Fibroblast of villous mesenchyme (primary cell): ENCODE data around the gene PXDN. TPM values are rescaled to one million over a fixed set of nuclear protein-coding genes. Genes with fewer than 3 reads are reported as not detected.
A peak's percentile ranks its signal among the peaks of the same experiment; 100 is the strongest.

Source experiments
- DNase-seq: peaks from one replicate; pipeline ENCODE4 v3.0.0-alpha.2; 2010; ENCODE audit warnings: low read depth
- H3K4me3 ChIP-seq: 2 replicates; pipeline ENCODE4 v1.5.1; 2011; ENCODE audit warnings: low read depth, mild to moderate bottlenecking, low read length
- CTCF ChIP-seq: IDR thresholded peaks from 2 replicates; pipeline ENCODE4 v1.5.1; 2012; ENCODE audit warnings: low read depth, mild to moderate bottlenecking, low read length; ENCODE audit not compliant: insufficient read depth
- total RNA-seq: library from RNA; depleted of rRNA; stranded (reverse); fragments of >200 nt; gene quantifications from 2 replicates; pipeline ENCODE4 v1.2.3, GENCODE V29; 2012

PXDN gene
- total RNA-seq, 1 donor: 296 TPM

- no peak for TF ChIP-seq CTCF
- peak; percentile 61 for DNase-seq
- no peak overlapping the region for H3K4me3 ChIP-seq
Measured at GRCh38 chr2:1653956-1654695, 90.2 kb downstream of the PXDN start.

GRCh38 chr2:1652034-1652790, 92.1 kb downstream of the PXDN start:
- DNase-seq: no peak
- TF ChIP-seq CTCF: no peak
- no peak overlapping the region for H3K4me3 ChIP-seq

DNA sequence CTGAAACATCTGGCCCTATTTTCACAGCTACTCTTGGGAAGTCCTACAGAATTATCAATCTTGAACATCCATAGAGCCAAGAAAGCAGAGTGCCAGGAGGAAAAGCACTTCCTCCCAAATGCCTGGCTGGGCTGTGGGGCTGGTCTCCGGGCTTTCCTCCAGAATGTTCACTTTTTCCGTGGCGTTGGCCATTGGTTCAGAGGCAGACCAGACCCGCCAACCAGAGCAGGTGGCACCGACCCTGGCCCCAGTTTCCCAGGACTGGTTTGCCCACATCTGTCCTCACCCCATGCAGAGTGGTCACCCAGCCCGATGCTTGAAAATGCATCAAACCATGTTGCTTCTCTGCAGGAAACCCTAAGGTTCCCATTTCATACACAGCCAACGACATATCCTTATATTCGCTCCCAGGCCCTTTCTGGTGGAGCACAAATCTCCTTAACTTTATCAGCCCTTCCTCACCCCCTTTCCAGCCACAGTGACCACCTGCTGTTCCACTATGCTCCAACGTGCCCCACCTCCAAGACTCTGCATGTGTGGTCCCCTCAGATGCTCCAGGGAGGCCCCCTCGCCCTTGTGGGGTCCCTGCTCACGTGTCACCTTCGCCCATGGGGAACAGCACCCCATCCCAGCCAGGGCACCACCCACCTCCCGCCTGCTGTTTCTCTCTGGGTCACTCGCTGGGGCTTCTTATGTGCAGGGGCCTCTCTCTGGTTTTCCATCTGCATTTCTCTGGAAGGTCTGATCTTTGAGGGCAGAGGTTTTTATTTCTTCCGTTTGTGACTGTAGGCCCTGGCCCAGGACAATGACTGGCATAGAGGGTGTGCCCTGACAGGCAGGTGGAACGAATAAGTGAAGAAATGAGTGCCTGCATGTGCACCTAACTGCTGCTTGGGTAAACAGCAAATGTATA, 92.9 kb downstream of the PXDN start:
- DNase-seq: no peak
- no peak for TF ChIP-seq CTCF
- H3K4me3 ChIP-seq: no peak overlapping the region

GRCh38 chr2:1650085-1650872, 94.0 kb downstream of the PXDN start:
- TF ChIP-seq CTCF: no peak
- DNase-seq: no peak
- H3K4me3 ChIP-seq: no peak overlapping the region

DNA sequence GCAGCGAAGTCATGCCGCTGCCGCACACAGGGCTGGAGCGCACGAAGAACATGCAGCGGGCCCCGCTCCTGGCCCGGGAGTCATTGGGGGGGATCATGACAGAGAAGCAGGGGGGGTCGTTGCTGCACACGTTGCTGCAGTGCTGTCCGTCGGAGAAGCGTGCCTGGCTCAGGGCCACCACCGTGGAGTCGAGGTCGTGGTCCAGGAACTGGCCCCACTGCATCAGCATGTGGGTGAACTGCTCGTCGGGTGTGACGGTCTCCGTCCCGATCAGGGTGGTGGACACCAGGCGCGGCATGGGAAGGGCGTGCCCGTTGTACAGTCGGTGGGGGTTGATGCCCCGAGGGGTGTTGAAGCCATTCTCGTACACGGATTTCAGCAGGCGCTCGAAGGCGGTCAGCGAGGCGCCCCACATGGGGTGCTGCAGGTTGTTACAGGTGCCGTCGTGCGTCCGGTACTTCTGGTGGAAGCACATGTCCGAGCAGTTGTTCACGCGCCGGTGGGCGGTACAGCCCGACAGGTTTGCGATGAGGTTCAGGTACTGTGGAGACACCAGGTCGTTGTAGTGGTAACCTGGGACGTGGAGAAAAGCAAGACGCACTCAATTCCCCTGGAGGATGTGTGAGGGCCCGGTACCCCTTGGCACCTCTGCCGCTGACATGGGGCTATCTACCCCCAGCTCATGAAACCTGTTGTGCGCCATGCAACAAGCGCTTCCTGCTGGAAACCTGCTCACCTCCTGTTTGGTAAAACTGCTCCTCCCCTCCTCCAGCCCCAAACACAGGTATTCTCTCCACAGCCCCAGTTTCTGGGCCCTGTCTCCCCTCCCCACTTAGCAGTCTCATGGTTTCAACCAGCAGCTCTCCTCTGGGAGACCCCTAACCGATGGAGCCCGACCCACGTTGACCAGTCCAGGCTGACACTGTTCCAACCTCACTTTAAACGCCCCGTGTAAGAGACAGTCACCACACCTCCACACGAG, 94.9 kb downstream of the PXDN start:
- no peak for DNase-seq
- no peak for TF ChIP-seq CTCF
- H3K4me3 ChIP-seq: no peak overlapping the region
